IMR-90 (cell line): Measurements from ENCODE around the gene SF3A1. TPM values are rescaled to one million over a fixed set of nuclear protein-coding genes. Genes with fewer than 3 reads are reported as not detected.

Experiments
- ATAC-seq: fragments of 200-7000 bp; cut with Tn5 transposase; 2 replicates; pipeline ENCODE4 v1.9.1; 2020; ENCODE audit warnings: low read depth, mild to moderate bottlenecking, moderate library complexity
- BruUV-seq: library from RNA; stranded (reverse); fragments of 400-500 nt; replicated peaks from 2 replicates; lab custom pipeline; 2021; lab: Mats Ljungman, UMichigan
- CTCF ChIA-PET: fragments of 300-600 bp; formaldehyde crosslinking; extraction: SDS; loops from one replicate; lab custom pipeline; 2021; ENCODE audit warnings: antibody characterized with exemption; lab: Yijun Ruan, JAX
- POLR2A ChIA-PET: fragments of 300-600 bp; sonication (Branson Sonifier 250); formaldehyde crosslinking; loops from one replicate; lab custom pipeline; 2022; ENCODE audit warnings: antibody characterized with exemption; ENCODE audit not compliant: unreplicated experiment; lab: Charles Lee
- DNase-seq: peaks from one replicate; pipeline ENCODE4 v3.0.0; 2013
- H2AFZ ChIP-seq: replicated peaks from 2 replicates; pipeline ENCODE3; 2013; ENCODE audit warnings: low read length, mild to moderate bottlenecking; ENCODE audit not compliant: poor library complexity
- H2AK5ac ChIP-seq: 2 replicates; pipeline ENCODE4 v1.6.1; 2013; ENCODE audit warnings: low read depth, low read length, inconsistent platforms
- H2AK9ac ChIP-seq: replicated peaks from 2 replicates; pipeline ENCODE3; 2013; ENCODE audit warnings: mild to moderate bottlenecking, low read depth, low read length, moderate library complexity; ENCODE audit not compliant: poor library complexity
- H2BK120ac ChIP-seq: 2 replicates; pipeline ENCODE4 v1.6.1; 2013; ENCODE audit warnings: low read depth, low read length, inconsistent platforms
- H2BK15ac ChIP-seq: 3 replicates; pipeline ENCODE4 v1.6.1; 2013; ENCODE audit warnings: low read depth, low read length, inconsistent platforms
- H2BK20ac ChIP-seq: 2 replicates; pipeline ENCODE4 v1.6.1; 2013; ENCODE audit warnings: low read depth, mild to moderate bottlenecking, inconsistent platforms, low read length, moderate library complexity
- H2BK5ac ChIP-seq: 2 replicates; pipeline ENCODE4 v1.6.1; 2013; ENCODE audit warnings: mild to moderate bottlenecking, low read depth, low read length, inconsistent platforms; ENCODE audit not compliant: poor library complexity, severe bottlenecking
- H3K14ac ChIP-seq: replicated peaks from 2 replicates; pipeline ENCODE4 v1.6.1; 2013; ENCODE audit warnings: low read depth, low read length, inconsistent platforms
- H3K18ac ChIP-seq: 2 replicates; pipeline ENCODE4 v1.6.1; 2013; ENCODE audit warnings: low read depth, low read length, control low read depth
- H3K23ac ChIP-seq: 2 replicates; pipeline ENCODE4 v1.6.1; 2013; ENCODE audit warnings: low read depth, low read length, inconsistent platforms
- H3K27ac ChIP-seq: 2 replicates; pipeline ENCODE4 v1.5.1; 2013; ENCODE audit warnings: mild to moderate bottlenecking, control low read depth, low read length; ENCODE audit not compliant: insufficient read depth
- H3K27me3 ChIP-seq: 2 replicates; pipeline ENCODE4 v1.6.1; 2013; ENCODE audit warnings: low read length; ENCODE audit not compliant: control insufficient read depth, insufficient read depth
- H3K36me3 ChIP-seq: 2 replicates; pipeline ENCODE4 v1.6.1; 2013; ENCODE audit warnings: low read length, mixed read lengths; ENCODE audit not compliant: control insufficient read depth, insufficient read depth
- H3K4ac ChIP-seq: 2 replicates; pipeline ENCODE4 v1.6.1; 2013; ENCODE audit warnings: low read depth, low read length, inconsistent platforms
- H3K4me1 ChIP-seq: 2 replicates; pipeline ENCODE4 v1.6.1; 2013; ENCODE audit warnings: low read length, mixed read lengths; ENCODE audit not compliant: control insufficient read depth, insufficient read depth
- H3K4me2 ChIP-seq: 2 replicates; pipeline ENCODE4 v1.6.1; 2013; ENCODE audit warnings: low read depth, mild to moderate bottlenecking, control low read depth, low read length, moderate library complexity
- H3K4me3 ChIP-seq: 2 replicates; pipeline ENCODE4 v1.5.1; 2013; ENCODE audit warnings: low read depth, mild to moderate bottlenecking, control low read depth, low read length, moderate library complexity; ENCODE audit not compliant: insufficient read depth
- H3K56ac ChIP-seq: 2 replicates; pipeline ENCODE4 v1.6.1; 2013; ENCODE audit warnings: low read length, inconsistent platforms; ENCODE audit not compliant: insufficient read depth; ENCODE audit errors: extremely low read depth
- H3K79me1 ChIP-seq, 2 experiments: 2 replicates each; pipeline ENCODE4 v1.6.1; 2013; ENCODE audit warnings: low read length in 2 of 2, inconsistent platforms in 1 of 2, low read depth in 1 of 2
- H3K9ac ChIP-seq: 2 replicates; pipeline ENCODE4 v1.6.1; 2013; ENCODE audit warnings: low read depth, low read length, control low read depth
- H3K9me1 ChIP-seq: 2 replicates; pipeline ENCODE4 v1.6.1; 2013; ENCODE audit warnings: low read length, inconsistent platforms; ENCODE audit not compliant: insufficient read depth
- H3K9me3 ChIP-seq: 2 replicates; pipeline ENCODE4 v1.6.1; 2013; ENCODE audit warnings: low read length; ENCODE audit not compliant: control insufficient read depth, insufficient read depth
- H4K20me1 ChIP-seq: 2 replicates; pipeline ENCODE4 v1.6.1; 2013; ENCODE audit warnings: low read length, inconsistent platforms; ENCODE audit not compliant: insufficient read depth
- H4K5ac ChIP-seq: 2 replicates; pipeline ENCODE4 v1.6.1; 2013; ENCODE audit warnings: mild to moderate bottlenecking, low read depth, low read length, control low read depth
- H4K8ac ChIP-seq, 2 experiments: 2 replicates each; pipeline ENCODE4 v1.6.1; 2013; ENCODE audit warnings: low read depth in 2 of 2, low read length in 2 of 2, control low read depth in 1 of 2, inconsistent platforms in 1 of 2
- H4K91ac ChIP-seq: 2 replicates; pipeline ENCODE4 v1.6.1; 2013; ENCODE audit warnings: low read depth, low read length, inconsistent platforms; ENCODE audit not compliant: insufficient read depth
- CHD1 ChIP-seq: IDR thresholded peaks from 2 replicates; pipeline ENCODE4 v1.6.1; 2012; ENCODE audit warnings: low read depth, low read length, improper control_type of control experiment
- FOS ChIP-seq: fragments of 150-350 bp; IDR thresholded peaks from 2 replicates; pipeline ENCODE4 v1.6.1; 2016; ENCODE audit warnings: low read depth, low read length
- MAFK ChIP-seq: IDR thresholded peaks from 2 replicates; pipeline ENCODE4 v1.6.1; 2012; ENCODE audit warnings: low read depth, low read length, improper control_type of control experiment
- MAZ ChIP-seq: IDR thresholded peaks from 2 replicates; pipeline ENCODE4 v1.6.1; 2012; ENCODE audit warnings: low read depth, mild to moderate bottlenecking, low read length, improper control_type of control experiment, moderate library complexity, borderline replicate concordance
- MXI1 ChIP-seq: IDR thresholded peaks from 2 replicates; pipeline ENCODE4 v1.6.1; 2012; ENCODE audit warnings: low read depth, mild to moderate bottlenecking, low read length, moderate library complexity, borderline replicate concordance
- NFE2L2 ChIP-seq: fragments of 150-350 bp; IDR thresholded peaks from 2 replicates; pipeline ENCODE4 v1.6.1; 2016; ENCODE audit warnings: low read depth, mild to moderate bottlenecking, low read length
- POLR2A ChIP-seq: IDR thresholded peaks from 2 replicates; pipeline ENCODE4 v1.6.1; 2012; ENCODE audit warnings: mild to moderate bottlenecking, low read depth, low read length
- RAD21 ChIP-seq: IDR thresholded peaks from 2 replicates; pipeline ENCODE4 v1.6.1; 2012; ENCODE audit warnings: low read length, improper control_type of control experiment
- RFX5 ChIP-seq: IDR thresholded peaks from 2 replicates; pipeline ENCODE4 v1.8.0; 2012; ENCODE audit warnings: low read depth, mild to moderate bottlenecking, low read length, moderate library complexity
- SMC3 ChIP-seq: fragments of 150-350 bp; IDR thresholded peaks from 2 replicates; pipeline ENCODE4 v1.6.1; 2016; ENCODE audit warnings: low read depth, mild to moderate bottlenecking, antibody characterized with exemption, low read length, moderate library complexity
- WGBS, 2 experiments: methylation state at CpG; one replicate each; pipeline versions ENCODE4 v1.1.5 to v1.1.7; 2013; ENCODE audit warnings: missing lambda C conversion rate in 2 of 2; ENCODE audit not compliant: insufficient read length in 1 of 2; ENCODE audit errors: extremely low coverage in 2 of 2; 5-methylcytosine and 5-hydroxymethylcytosine counted together
- dilution Hi-C: fragments of 300-500 bp; cut with HindIII; formaldehyde crosslinking; loops from one replicate; pipeline ENCODE4 v1.14.3; 2018; ENCODE audit warnings: low sequenced_read_pairs; ENCODE audit not compliant: unreplicated experiment
- in situ Hi-C: fragments of 300-500 bp; cut with MboI; formaldehyde crosslinking; loops from 3 replicates; pipeline ENCODE4 v1.14.3; 2019; ENCODE audit warnings: low sequenced_read_pairs, inconsistent platforms, mixed read lengths
- intact Hi-C: fragments of 100-400 bp; cut with micrococcal nuclease; formaldehyde crosslinking; loops from 2 replicates; pipeline ENCODE4 v1.10.0; 2022
- polyA plus RNA-seq, 3 experiments: library from polyadenylated mRNA; depleted of rRNA; stranded (reverse); fragments of >200 nt; gene quantifications; 2 replicates each; pipeline ENCODE4 v1.2.3, GENCODE V29; 2012; ENCODE audit warnings: low replicate concordance in 1 of 3
- total RNA-seq: library from RNA; depleted of rRNA; stranded (reverse); fragments of >200 nt; gene quantifications from 2 replicates; pipeline ENCODE4 v1.2.3, GENCODE V29; 2012
- TF ChIP-seq, protein P1 (sequence below): conservative IDR thresholded peaks from 2 replicates; pipeline ENCODE4 v1.5.1; 2012; ENCODE audit warnings: mild to moderate bottlenecking, low read depth, low read length, improper control_type of control experiment
- TF ChIP-seq, protein P2 (sequence below): fragments of 150-350 bp; IDR thresholded peaks from 2 replicates; pipeline ENCODE4 v1.6.1; 2017; ENCODE audit warnings: mild to moderate bottlenecking, antibody characterized with exemption, low read length, low read depth
- TF ChIP-seq, protein P3 (sequence below): fragments of 150-350 bp; IDR thresholded peaks from 2 replicates; pipeline ENCODE4 v1.6.1; 2016; ENCODE audit warnings: low read depth, mild to moderate bottlenecking, low read length, moderate library complexity, borderline replicate concordance

SF3A1 gene
- total and polyA plus RNA-seq, 2 of the 4 experiments (the other 2 are of a cell fraction) = 36.9 to 67.2 TPM

GRCh38 chr22:30347255-30347892 lies 9.3 kb downstream of the SF3A1 start:
- Histone ChIP-seq H3K56ac (no peak overlapping the region), H2BK15ac (no peak overlapping the region), H4K20me1 (peaks cover 26% of the 10 kb centered on the region), H2BK20ac (no peak overlapping the region), H3K4me2 (no peak overlapping the region), H3K4me3 (no peak overlapping the region), H2BK120ac (no peak overlapping the region), H3K9me3 (no peaks in the 10 kb centered on the region), H2AK9ac (no peak overlapping the region), H3K18ac (no peak overlapping the region), H4K8ac (no peak overlapping the region), H4K91ac (no peak overlapping the region), H3K27me3 (no peaks in the 10 kb centered on the region), H2BK5ac (no peak overlapping the region), H2AFZ (no peak overlapping the region), H3K79me1 (peaks cover 22 to 67% of the 10 kb centered on the region in 2 experiments), H3K4ac (no peak overlapping the region), H3K36me3 (peaks cover 67% of the 10 kb centered on the region), H2AK5ac (no peak overlapping the region), H3K23ac (no peak overlapping the region), H4K5ac (no peak overlapping the region), H3K9me1 (no peaks in the 10 kb centered on the region), H3K14ac (no peak overlapping the region), H3K4me1 (0 out of 2 replicates have a peak, but pooled peaks cover 2% of the 10 kb centered on the region), H3K9ac (no peak overlapping the region), H3K27ac (no peak overlapping the region)
- no peak for ATAC-seq
- CTCF ChIA-PET = no interaction called here
- intact Hi-C loops (no loop called here), in situ Hi-C loops (no loop called here), dilution Hi-C loops (no loop called here)
- no TSS peak for BruUV-seq
- WGBS, 2 experiments = 82% methylated on average over 3 of the region's 5 CpGs; no CpG with 5 or more reads in 1 of the 2 experiments
- TF ChIP-seq RFX5 (no peak), POLR2A (no peak), SMC3 (no peak), RAD21 (no peak), MXI1 (no peak), NFE2L2 (no peak), MAZ (no peak), MAFK (no peak), CHD1 (no peak), FOS (no peak)
- TF ChIP-seq, protein P1, sequence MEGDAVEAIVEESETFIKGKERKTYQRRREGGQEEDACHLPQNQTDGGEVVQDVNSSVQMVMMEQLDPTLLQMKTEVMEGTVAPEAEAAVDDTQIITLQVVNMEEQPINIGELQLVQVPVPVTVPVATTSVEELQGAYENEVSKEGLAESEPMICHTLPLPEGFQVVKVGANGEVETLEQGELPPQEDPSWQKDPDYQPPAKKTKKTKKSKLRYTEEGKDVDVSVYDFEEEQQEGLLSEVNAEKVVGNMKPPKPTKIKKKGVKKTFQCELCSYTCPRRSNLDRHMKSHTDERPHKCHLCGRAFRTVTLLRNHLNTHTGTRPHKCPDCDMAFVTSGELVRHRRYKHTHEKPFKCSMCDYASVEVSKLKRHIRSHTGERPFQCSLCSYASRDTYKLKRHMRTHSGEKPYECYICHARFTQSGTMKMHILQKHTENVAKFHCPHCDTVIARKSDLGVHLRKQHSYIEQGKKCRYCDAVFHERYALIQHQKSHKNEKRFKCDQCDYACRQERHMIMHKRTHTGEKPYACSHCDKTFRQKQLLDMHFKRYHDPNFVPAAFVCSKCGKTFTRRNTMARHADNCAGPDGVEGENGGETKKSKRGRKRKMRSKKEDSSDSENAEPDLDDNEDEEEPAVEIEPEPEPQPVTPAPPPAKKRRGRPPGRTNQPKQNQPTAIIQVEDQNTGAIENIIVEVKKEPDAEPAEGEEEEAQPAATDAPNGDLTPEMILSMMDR = no peak
- TF ChIP-seq, protein P2, sequence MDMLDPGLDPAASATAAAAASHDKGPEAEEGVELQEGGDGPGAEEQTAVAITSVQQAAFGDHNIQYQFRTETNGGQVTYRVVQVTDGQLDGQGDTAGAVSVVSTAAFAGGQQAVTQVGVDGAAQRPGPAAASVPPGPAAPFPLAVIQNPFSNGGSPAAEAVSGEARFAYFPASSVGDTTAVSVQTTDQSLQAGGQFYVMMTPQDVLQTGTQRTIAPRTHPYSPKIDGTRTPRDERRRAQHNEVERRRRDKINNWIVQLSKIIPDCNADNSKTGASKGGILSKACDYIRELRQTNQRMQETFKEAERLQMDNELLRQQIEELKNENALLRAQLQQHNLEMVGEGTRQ = no peak
- TF ChIP-seq, protein P3, sequence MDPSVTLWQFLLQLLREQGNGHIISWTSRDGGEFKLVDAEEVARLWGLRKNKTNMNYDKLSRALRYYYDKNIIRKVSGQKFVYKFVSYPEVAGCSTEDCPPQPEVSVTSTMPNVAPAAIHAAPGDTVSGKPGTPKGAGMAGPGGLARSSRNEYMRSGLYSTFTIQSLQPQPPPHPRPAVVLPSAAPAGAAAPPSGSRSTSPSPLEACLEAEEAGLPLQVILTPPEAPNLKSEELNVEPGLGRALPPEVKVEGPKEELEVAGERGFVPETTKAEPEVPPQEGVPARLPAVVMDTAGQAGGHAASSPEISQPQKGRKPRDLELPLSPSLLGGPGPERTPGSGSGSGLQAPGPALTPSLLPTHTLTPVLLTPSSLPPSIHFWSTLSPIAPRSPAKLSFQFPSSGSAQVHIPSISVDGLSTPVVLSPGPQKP = no peak
- POLR2A ChIA-PET = no interaction called here
- no peak for DNase-seq
